Pancreas (tissue), 10 donors: ENCODE data around the gene ALDOA. TPM values are rescaled to one million over a fixed set of nuclear protein-coding genes. Genes with fewer than 3 reads are reported as not detected.

Experiments used
- ATAC-seq, 4 donors: fragments of 200-7000 bp; cut with Tn5 transposase; one replicate each; pipeline versions ENCODE4 v1.8.0 to v1.9.1; 2020; ENCODE audit warnings: mild to moderate bottlenecking in 4 of 4, moderate library complexity in 4 of 4
- DNase-seq, 6 donors: peaks; one replicate each; pipeline ENCODE4 v3.0.0-alpha.2; 2020
- FAIRE-seq: peaks from 2 replicates; lab custom pipeline; 2012; peaks lifted over from hg19 to GRCh38; lab: Jason Lieb, UNC
- H3K27ac ChIP-seq, 4 donors: fragments of 200-600 bp; sonication (generic); 1 replicate in 3 of 4; 2 replicates in 1 of 4; pipeline versions ENCODE4 v1.5.0 to v1.8.0; 2020
- H3K27me3 ChIP-seq, 4 donors: fragments of 200-600 bp; one replicate each; pipeline ENCODE4 v1.8.0; 2021
- H3K36me3 ChIP-seq, 3 donors: fragments of 200-600 bp; sonication (generic) in 1 of 3; one replicate each; pipeline versions ENCODE4 v1.5.0 to v1.8.0; 2020 to 2021
- H3K4me1 ChIP-seq, 3 donors: fragments of 200-600 bp; one replicate each; pipeline ENCODE4 v1.8.0; 2021
- H3K4me3 ChIP-seq, 4 donors: fragments of 200-600 bp; sonication (generic) in 2 of 4; one replicate each; pipeline versions ENCODE4 v1.5.0 to v1.8.0; 2020 to 2021
- H3K9me3 ChIP-seq, 4 donors: fragments of 200-600 bp; one replicate each; pipeline ENCODE4 v1.8.0; 2021
- WGBS, 2 donors: extraction: QIAGEN DNeasy Blood & Tissue Kit; methylation state at CpG; one replicate each; pipeline ENCODE4 v1.1.7; 2013; 5-methylcytosine and 5-hydroxymethylcytosine counted together
- intact Hi-C, 3 donors: fragments of 100-400 bp; cut with DNase I; formaldehyde crosslinking; loops; one replicate each; pipeline versions ENCODE4 v1.11.1 to v1.14.2; 2022
- polyA plus RNA-seq, 2 donors: library from polyadenylated mRNA; stranded (reverse); fragments of 200-250 nt; gene quantifications; one replicate each; pipeline ENCODE4 v1.2.3, GENCODE V29; 2013
- total RNA-seq, 6 donors: library from RNA; stranded (reverse); fragmentation: NEBNext Ultra II Directional in 4 of 6; extraction: Animal tissue kit (Norgen Biotek cat#: 25700) in 4 of 6; gene quantifications; one replicate each; pipeline versions ENCODE4 v1.2.1 to v1.2.4, GENCODE V29; 2021 to 2023
- TF ChIP-seq, protein P1 (sequence below), 4 donors: fragments of 200-600 bp; sonication (generic) in 3 of 4; IDR thresholded peaks; one replicate each; pipeline versions ENCODE4 v1.5.0 to v1.8.0; 2021; ENCODE audit warnings: antibody characterized with exemption in 4 of 4
- donor health status: healthy with polysubstance abuse.
- donor health status: DM: no; HTN: no; CAD: no; lungs with moderate emphysema.
- donor health status: DM: no; HTN: no; CAD: no.
- donor health status: control.
- donor health status: control.
- donor health status: Bipolar disorder and iron deficiency.
- donor health status: DM: yes; HTN: yes; CAD: no.
- donor health status: DM: no; HTN: no; CAD: no.
- donor health status: DM: no; HTN: no; CAD: no.
- donor health status: DM: yes; HTN: yes; CAD: no.

Gene ALDOA
- total and polyA plus RNA-seq, 8 donors, result 234 to 425 (median 327) TPM

DNA sequence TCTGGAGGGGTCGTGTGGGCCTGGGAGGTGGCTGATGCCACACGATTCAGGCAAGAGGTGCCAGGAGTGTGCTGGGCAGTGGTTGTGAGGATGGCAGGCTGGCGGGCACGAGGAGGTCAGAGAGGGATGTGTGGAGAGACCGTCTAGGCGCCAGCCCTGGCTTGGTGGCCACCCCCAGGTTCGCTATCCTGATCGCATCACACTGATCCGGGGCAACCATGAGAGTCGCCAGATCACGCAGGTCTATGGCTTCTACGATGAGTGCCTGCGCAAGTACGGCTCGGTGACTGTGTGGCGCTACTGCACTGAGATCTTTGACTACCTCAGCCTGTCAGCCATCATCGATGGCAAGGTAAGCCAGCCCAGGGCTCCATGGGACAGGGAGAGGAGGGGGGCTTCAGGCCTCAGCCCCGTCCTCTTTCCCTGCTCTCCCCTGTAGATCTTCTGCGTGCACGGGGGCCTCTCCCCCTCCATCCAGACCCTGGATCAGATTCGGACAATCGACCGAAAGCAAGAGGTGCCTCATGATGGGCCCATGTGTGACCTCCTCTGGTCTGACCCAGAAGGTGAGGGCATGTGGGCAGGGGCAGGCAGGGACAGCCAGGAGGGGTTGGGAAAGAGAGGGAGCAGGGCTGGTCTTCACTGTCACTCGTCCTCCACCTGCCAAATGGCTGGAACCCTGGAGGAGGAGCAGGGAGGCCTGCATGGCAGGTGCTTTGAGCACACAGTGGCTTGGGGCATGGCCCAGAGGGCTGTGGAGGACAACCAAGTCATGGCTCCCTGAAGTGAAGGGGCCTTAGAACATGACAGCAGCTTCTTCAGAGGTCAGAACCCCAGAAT, 17.9 kb downstream of the ALDOA start:
- DNase-seq (peak in 2 of 6 donors; percentile 41 to 66), ATAC-seq (no peak), FAIRE-seq (no peak)
- 91 to 94% methylated on average over 24 of the region's 24 CpGs for WGBS, 2 donors
- Histone ChIP-seq H3K36me3 (peaks cover 4 to 27% (median 10%) of the 10 kb centered on the region in 3 donors), H3K27ac (no peak overlapping the region), H3K27me3 (no peaks in the 10 kb centered on the region), H3K4me1 (peaks cover 0 to 7% (median 5%) of the 10 kb centered on the region in 3 donors), H3K9me3 (no peaks in the 10 kb centered on the region), H3K4me3 (no peak overlapping the region)
- intact Hi-C loops, result no loop called here
- TF ChIP-seq, protein P1, sequence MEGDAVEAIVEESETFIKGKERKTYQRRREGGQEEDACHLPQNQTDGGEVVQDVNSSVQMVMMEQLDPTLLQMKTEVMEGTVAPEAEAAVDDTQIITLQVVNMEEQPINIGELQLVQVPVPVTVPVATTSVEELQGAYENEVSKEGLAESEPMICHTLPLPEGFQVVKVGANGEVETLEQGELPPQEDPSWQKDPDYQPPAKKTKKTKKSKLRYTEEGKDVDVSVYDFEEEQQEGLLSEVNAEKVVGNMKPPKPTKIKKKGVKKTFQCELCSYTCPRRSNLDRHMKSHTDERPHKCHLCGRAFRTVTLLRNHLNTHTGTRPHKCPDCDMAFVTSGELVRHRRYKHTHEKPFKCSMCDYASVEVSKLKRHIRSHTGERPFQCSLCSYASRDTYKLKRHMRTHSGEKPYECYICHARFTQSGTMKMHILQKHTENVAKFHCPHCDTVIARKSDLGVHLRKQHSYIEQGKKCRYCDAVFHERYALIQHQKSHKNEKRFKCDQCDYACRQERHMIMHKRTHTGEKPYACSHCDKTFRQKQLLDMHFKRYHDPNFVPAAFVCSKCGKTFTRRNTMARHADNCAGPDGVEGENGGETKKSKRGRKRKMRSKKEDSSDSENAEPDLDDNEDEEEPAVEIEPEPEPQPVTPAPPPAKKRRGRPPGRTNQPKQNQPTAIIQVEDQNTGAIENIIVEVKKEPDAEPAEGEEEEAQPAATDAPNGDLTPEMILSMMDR (IDR thresholded peaks at IDR 0.05), result no peak

- Histone ChIP-seq H3K9me3 (no peaks in the 10 kb centered on the region), H3K27me3 (no peaks in the 10 kb centered on the region), H3K36me3 (peaks cover 4 to 27% (median 10%) of the 10 kb centered on the region in 3 donors), H3K4me3 (no peak overlapping the region), H3K27ac (no peak overlapping the region), H3K4me1 (peaks cover 0 to 7% (median 5%) of the 10 kb centered on the region in 3 donors)
- TF ChIP-seq, protein P1 (IDR thresholded peaks at IDR 0.05), result no peak
- DNase-seq (peak in 2 of 6 donors; percentile 28 to 40), FAIRE-seq (no peak), ATAC-seq (no peak)
- intact Hi-C loops, result no loop called here
- 84 to 89% methylated on average over 17 to 18 of the region's 18 CpGs for WGBS, 2 donors
These were observed 18.7 kb downstream of the ALDOA start for GRCh38 chr16:30084096-30084815.

DNA sequence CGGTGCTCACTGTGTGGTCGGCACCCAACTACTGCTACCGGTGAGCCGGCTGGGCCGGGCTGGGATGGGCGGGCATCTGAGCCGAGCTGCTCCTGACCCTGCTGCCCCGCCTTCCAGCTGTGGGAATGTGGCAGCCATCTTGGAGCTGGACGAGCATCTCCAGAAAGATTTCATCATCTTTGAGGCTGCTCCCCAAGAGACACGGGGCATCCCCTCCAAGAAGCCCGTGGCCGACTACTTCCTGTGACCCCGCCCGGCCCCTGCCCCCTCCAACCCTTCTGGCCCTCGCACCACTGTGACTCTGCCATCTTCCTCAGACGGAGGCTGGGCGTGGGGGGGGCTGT, 19.2 kb downstream of the ALDOA start:
- intact Hi-C loops, result no loop called here
- FAIRE-seq (no peak), ATAC-seq (peak in 2 of 4 donors; percentile 9 to 20)

GRCh38 chr16:30085247-30085646, 19.7 kb downstream of the ALDOA start:
- H3K4me1 ChIP-seq, result peaks cover 0 to 7% (median 5%) of the 10 kb centered on the region in 3 donors
- H3K36me3 ChIP-seq, result peaks cover 4 to 27% (median 10%) of the 10 kb centered on the region in 3 donors
- peak in 1 of 6 donors; percentile 49 for DNase-seq
- no peak overlapping the region for H3K4me3 ChIP-seq
- H3K9me3 ChIP-seq, result no peaks in the 10 kb centered on the region
- WGBS, 2 donors, result 56 to 65% methylated on average over 3 of the region's 3 CpGs
- no peak overlapping the region for H3K27ac ChIP-seq
- TF ChIP-seq, protein P1 (IDR thresholded peaks at IDR 0.05), result no peak
- no peak for FAIRE-seq
- ATAC-seq, result peak in 1 of 4 donors; percentile 22
- intact Hi-C loops, result no loop called here
- no peaks in the 10 kb centered on the region for H3K27me3 ChIP-seq

More for the DNA sequence above, 19.2 kb downstream of the ALDOA start:
- TF ChIP-seq, protein P1 (IDR thresholded peaks at IDR 0.05), result no peak
- Histone ChIP-seq H3K27ac (no peak overlapping the region), H3K36me3 (peaks cover 4 to 27% (median 10%) of the 10 kb centered on the region in 3 donors), H3K4me3 (no peak overlapping the region), H3K4me1 (peaks cover 0 to 7% (median 5%) of the 10 kb centered on the region in 3 donors), H3K9me3 (no peaks in the 10 kb centered on the region), H3K27me3 (no peaks in the 10 kb centered on the region)
- DNase-seq, result peak in 3 of 6 donors; percentile 18 to 60 (median 46)
- WGBS, 2 donors, result 77 to 85% methylated on average over 17 of the region's 17 CpGs
